Chondrocyte (in vitro differentiated cells): ENCODE measurements around the gene DCST1. TPM values are rescaled to one million over a fixed set of nuclear protein-coding genes. Genes with fewer than 3 reads are reported as not detected.
A peak's percentile ranks its signal among the peaks of the same experiment; 100 is the strongest.

Experiments used
- DNase-seq: peaks from one replicate; pipeline ENCODE4 v3.0.0; 2021; ENCODE audit warnings: mixed read lengths, low spot score
- H3K27ac Mint-ChIP-seq: one replicate; pipeline ENCODE4 v1.8.0; 2021; ENCODE audit warnings: mild to moderate bottlenecking, moderate library complexity, mixed read lengths; ENCODE audit not compliant: unreplicated experiment
- H3K27me3 Mint-ChIP-seq: 2 replicates; pipeline ENCODE4 v1.8.0; 2021; ENCODE audit warnings: low read depth, mixed read lengths
- H3K36me3 Mint-ChIP-seq: 2 replicates; pipeline ENCODE4 v1.8.0; 2021; ENCODE audit warnings: low read depth, mixed read lengths
- H3K4me1 Mint-ChIP-seq: 2 replicates; pipeline ENCODE4 v1.8.0; 2021; ENCODE audit warnings: low read depth, mild to moderate bottlenecking, mixed read lengths
- H3K4me3 Mint-ChIP-seq: one replicate; pipeline ENCODE4 v1.8.0; 2021; ENCODE audit warnings: mild to moderate bottlenecking, moderate library complexity, mixed read lengths; ENCODE audit not compliant: unreplicated experiment
- H3K9me3 Mint-ChIP-seq: 2 replicates; pipeline ENCODE4 v1.8.0; 2021; ENCODE audit warnings: low read depth, mixed read lengths
- total RNA-seq: library from RNA; stranded (reverse); gene quantifications from 3 replicates; pipeline ENCODE4 v1.2.1, GENCODE V29; 2021
- TF ChIP-seq, protein P1 (sequence below): fragments of 200-600 bp; sonication (generic); IDR thresholded peaks from 2 replicates; pipeline ENCODE4 v1.5.0; 2021; ENCODE audit warnings: antibody characterized with exemption, mild to moderate bottlenecking, moderate library complexity

Gene DCST1
- total RNA-seq, 1 donor from 2014 or later = not detected

DNA sequence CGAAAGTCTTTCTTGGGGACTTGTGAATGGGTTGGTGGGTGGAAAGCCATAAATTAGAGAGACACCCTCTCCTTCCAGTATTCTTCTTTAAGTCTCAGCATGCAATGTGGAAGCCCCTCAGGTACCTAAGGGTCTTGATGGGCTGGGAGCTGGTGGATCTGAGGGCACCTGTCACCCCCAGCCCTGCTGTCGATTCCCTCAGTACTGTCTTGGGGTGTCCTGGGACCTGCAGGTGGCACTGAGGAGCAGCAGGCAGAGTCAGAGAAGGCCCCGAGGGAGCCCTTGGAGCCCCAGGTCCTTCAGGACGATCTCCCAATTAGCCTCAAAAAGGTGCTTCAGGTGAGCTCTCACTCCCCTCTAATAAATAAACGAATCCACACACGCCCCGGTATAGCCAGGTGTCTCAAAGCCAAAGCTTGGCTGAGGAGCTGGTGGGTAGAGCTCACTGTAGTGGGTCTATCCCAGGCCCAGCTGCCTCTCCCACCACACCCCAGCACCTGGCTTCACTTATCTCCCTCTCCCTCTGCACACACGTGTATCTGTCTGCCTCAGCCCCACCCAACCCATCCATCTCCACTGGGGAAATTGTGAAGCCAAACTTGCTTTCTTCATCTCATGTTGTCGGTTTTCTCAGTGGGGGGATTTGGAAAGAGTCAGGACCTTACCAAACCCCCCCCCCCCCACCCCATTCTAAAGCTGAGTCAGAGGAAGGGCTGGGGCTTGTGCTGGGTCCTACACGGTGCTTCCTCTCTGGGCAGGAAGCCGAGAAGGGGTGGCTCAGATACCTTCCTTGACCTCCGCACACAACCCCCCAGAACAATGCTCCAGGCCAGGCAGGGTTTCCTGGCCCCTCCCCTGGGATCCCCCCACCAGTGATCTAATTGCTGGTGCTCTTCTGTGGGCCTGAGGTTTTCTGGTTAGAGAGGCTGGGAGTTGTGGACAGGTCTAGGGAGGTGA, 19.1 kb downstream of the DCST1 start:
- TF ChIP-seq, protein P1, sequence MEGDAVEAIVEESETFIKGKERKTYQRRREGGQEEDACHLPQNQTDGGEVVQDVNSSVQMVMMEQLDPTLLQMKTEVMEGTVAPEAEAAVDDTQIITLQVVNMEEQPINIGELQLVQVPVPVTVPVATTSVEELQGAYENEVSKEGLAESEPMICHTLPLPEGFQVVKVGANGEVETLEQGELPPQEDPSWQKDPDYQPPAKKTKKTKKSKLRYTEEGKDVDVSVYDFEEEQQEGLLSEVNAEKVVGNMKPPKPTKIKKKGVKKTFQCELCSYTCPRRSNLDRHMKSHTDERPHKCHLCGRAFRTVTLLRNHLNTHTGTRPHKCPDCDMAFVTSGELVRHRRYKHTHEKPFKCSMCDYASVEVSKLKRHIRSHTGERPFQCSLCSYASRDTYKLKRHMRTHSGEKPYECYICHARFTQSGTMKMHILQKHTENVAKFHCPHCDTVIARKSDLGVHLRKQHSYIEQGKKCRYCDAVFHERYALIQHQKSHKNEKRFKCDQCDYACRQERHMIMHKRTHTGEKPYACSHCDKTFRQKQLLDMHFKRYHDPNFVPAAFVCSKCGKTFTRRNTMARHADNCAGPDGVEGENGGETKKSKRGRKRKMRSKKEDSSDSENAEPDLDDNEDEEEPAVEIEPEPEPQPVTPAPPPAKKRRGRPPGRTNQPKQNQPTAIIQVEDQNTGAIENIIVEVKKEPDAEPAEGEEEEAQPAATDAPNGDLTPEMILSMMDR = peak; percentile 56
- peaks cover 8% of the 10 kb centered on the region for H3K36me3 Mint-ChIP-seq
- H3K4me1 Mint-ChIP-seq = peaks cover 27% of the 10 kb centered on the region
- peak overlapping the region; percentile 68 for H3K27ac Mint-ChIP-seq
- no peak for DNase-seq
- H3K9me3 Mint-ChIP-seq = no peaks in the 10 kb centered on the region
- peak overlapping the region; percentile 79 for H3K4me3 Mint-ChIP-seq
- H3K27me3 Mint-ChIP-seq = no peaks in the 10 kb centered on the region

DNA sequence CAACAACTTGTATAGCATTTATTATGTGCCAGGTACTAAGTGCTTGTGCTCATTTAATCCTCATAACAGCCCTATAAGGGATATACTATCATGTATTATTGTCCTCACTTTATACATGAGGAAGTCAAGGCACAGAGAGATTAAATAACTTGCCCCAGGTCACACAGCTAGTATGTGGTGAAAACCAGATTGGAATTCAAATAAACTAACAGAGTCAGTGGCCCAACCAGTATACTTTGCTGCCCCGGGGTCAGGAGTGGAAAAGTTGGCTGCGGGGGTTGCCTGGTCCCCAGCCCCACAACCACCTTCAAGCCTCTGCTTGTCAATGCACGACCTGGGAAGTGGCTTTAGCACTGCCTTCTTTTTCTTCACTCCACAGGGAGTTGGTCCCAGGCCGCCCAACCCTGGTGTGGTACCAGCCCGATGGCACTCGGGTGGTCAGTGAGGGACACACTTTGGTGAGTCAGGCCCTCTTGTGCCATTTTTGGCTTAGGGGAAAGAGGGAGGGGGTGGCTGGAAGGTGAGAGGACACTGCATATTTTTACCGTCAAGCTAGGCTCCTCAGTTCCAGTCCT, 20.0 kb downstream of the DCST1 start:
- DNase-seq = no peak
- no peaks in the 10 kb centered on the region for H3K27me3 Mint-ChIP-seq
- H3K4me3 Mint-ChIP-seq = no peak overlapping the region
- TF ChIP-seq, protein P1 = no peak
- H3K27ac Mint-ChIP-seq = no peak overlapping the region
- H3K9me3 Mint-ChIP-seq = no peaks in the 10 kb centered on the region
- H3K36me3 Mint-ChIP-seq = peaks cover 11% of the 10 kb centered on the region
- peaks cover 27% of the 10 kb centered on the region for H3K4me1 Mint-ChIP-seq

DNA sequence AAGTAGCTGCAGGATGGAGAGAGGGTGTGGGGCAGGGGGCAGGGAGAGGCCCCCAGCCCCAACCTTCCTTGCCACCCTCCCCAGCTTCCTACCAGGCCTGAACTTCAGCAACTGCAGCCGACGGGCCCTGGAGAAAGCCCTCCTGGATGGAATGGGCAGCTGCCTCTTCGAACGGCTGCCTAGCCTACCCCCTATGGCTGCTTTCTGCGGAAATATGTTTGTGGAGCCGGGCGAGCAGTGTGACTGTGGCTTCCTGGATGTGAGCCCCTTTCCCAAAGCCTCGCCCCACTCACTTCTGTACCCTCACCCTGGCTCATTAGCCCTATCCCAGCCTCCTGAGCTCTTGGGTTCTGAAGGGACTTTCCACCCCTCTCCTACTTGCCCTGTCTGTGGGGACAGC, 23.5 kb downstream of the DCST1 start:
- Mint-ChIP-seq H3K4me3 (no peak overlapping the region), H3K9me3 (no peaks in the 10 kb centered on the region), H3K4me1 (peaks cover 14% of the 10 kb centered on the region), H3K27ac (no peak overlapping the region), H3K27me3 (no peaks in the 10 kb centered on the region), H3K36me3 (peaks cover 12% of the 10 kb centered on the region)
- TF ChIP-seq, protein P1 = no peak
- no peak for DNase-seq

DNA sequence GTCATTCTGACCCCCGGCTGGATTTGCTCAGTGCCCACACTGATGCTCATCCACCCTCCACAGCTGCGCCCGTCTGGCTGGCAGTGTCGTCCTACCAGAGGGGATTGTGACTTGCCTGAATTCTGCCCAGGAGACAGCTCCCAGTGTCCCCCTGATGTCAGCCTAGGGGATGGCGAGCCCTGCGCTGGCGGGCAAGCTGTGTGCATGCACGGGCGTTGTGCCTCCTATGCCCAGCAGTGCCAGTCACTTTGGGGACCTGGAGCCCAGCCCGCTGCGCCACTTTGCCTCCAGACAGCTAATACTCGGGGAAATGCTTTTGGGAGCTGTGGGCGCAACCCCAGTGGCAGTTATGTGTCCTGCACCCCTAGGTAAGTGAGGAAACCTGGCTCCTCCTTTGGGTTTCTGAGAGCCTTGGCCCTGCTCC, 24.2 kb downstream of the DCST1 start:
- Mint-ChIP-seq H3K4me1 (peaks cover 13% of the 10 kb centered on the region), H3K27me3 (no peaks in the 10 kb centered on the region), H3K4me3 (no peak overlapping the region), H3K36me3 (peaks cover 12% of the 10 kb centered on the region), H3K27ac (no peak overlapping the region), H3K9me3 (no peaks in the 10 kb centered on the region)
- no peak for DNase-seq
- TF ChIP-seq, protein P1 = no peak

DNA sequence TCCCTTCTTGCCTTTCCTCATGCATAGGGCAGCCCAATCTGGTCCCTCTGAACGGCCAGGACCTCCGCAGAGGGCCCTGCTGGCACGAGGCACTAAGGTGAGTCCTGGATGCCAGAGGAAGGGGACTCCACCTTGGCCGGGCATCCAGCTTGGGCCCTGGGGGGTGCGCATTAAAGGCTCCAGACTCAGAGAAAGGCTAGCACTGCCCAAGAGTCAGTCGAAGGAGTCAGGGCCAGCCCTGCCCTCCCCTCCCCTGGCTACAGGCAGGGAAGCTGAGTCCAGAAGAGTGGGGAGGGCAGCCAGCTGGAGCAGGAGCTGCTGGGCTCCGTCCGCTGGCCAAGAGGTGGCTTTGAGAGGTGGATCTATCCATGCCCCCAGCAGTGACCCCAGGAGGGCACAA, 27.1 kb downstream of the DCST1 start:
- Mint-ChIP-seq H3K9me3 (no peaks in the 10 kb centered on the region), H3K4me3 (no peak overlapping the region), H3K36me3 (peaks cover 10% of the 10 kb centered on the region), H3K27me3 (no peaks in the 10 kb centered on the region), H3K4me1 (peaks cover 31% of the 10 kb centered on the region), H3K27ac (no peak overlapping the region)
- TF ChIP-seq, protein P1 = no peak
- DNase-seq = no peak
